T-helper 17 cell (primary cell): ENCODE data around the gene CKAP4. TPM values are rescaled to one million over a fixed set of nuclear protein-coding genes. Genes with fewer than 3 reads are reported as not detected.

Experiments used
- ATAC-seq: fragments of 150-1000 bp; cut with Tn5 transposase; 2 replicates; pipeline ENCODE4 v1.10.0; 2021; ENCODE audit warnings: mild to moderate bottlenecking, moderate library complexity
- DNase-seq, 3 donors: peaks; one replicate each; pipeline versions ENCODE4 v3.0.0 to v3.0.0-alpha.2; 2020 to 2021
- H3K9me3 ChIP-seq: one replicate; pipeline ENCODE4 v1.7.0; 2013; ENCODE audit warnings: low read length, mild to moderate bottlenecking; ENCODE audit not compliant: control insufficient read depth, poor library complexity, severe bottlenecking
- H3K27ac Mint-ChIP-seq: one replicate; pipeline ENCODE4 v1.8.0; 2022; ENCODE audit warnings: mild to moderate bottlenecking, moderate library complexity, mixed read lengths
- H3K27me3 Mint-ChIP-seq: one replicate; pipeline ENCODE4 v1.8.0; 2022; ENCODE audit warnings: mixed read lengths
- H3K36me3 Mint-ChIP-seq: one replicate; pipeline ENCODE4 v1.8.0; 2022; ENCODE audit warnings: low read depth, mixed read lengths
- H3K4me1 Mint-ChIP-seq: one replicate; pipeline ENCODE4 v1.8.0; 2022; ENCODE audit warnings: mild to moderate bottlenecking, mixed read lengths
- H3K4me3 Mint-ChIP-seq: one replicate; pipeline ENCODE4 v1.8.0; 2022; ENCODE audit warnings: mild to moderate bottlenecking, moderate library complexity, mixed read lengths
- total RNA-seq, 4 donors: library from RNA in 2 of 4; stranded (reverse) in 2 of 4; gene quantifications; one replicate each; pipeline ENCODE4 v1.2.3 and lab custom pipeline; 2022 to 2026

CKAP4 gene
- total RNA-seq, 2 donors from 2014 or later: 12.4 to 14.4 TPM

DNA sequence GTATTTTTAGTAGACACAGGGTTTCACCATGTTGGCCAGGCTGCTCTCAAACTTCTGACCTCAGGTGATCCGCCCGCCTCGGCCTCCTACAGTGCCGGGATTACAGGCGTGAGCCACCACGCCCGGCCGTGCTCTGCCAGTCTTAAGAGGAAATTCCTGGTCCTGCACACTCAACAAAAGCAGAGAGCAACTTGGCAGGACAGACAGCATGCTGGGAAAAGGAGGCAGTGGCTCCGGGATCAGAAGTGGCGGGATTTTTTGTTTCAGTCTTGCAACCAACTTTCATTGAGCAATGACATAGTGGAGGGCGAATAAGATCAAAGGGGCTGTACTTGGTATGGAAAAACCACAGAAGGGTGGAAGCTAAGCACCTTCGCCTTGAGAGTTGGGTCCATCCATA is 2.1 kb downstream of the CKAP4 start:
- Mint-ChIP-seq H3K4me1 (peaks cover 22% of the 10 kb centered on the region), H3K36me3 (no peaks in the 10 kb centered on the region), H3K27me3 (no peaks in the 10 kb centered on the region), H3K27ac (no peak overlapping the region), H3K4me3 (peak overlapping the region; percentile 76)
- ATAC-seq (no peak), DNase-seq (no peak)
- no peaks in the 10 kb centered on the region for H3K9me3 ChIP-seq

DNA sequence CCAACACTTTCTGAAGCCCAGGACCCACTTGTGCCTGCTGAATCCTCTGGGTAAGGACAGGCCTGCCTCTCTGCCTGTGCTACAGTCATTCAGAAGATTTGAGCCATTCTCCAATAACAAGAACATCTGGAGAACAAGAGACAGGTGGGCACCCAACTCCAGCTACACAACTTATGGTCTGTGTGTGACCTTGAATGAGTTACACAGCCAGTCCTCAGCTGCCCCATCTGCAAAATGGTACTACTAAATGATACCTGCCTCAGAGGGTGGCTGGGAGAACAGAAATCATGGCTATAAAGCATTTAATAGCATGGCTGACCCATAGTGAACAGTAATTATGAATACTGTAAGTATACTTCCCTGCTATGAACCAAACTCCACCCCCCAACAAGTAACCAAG is 4.2 kb downstream of the CKAP4 start:
- H3K27ac Mint-ChIP-seq: no peak overlapping the region

DNA sequence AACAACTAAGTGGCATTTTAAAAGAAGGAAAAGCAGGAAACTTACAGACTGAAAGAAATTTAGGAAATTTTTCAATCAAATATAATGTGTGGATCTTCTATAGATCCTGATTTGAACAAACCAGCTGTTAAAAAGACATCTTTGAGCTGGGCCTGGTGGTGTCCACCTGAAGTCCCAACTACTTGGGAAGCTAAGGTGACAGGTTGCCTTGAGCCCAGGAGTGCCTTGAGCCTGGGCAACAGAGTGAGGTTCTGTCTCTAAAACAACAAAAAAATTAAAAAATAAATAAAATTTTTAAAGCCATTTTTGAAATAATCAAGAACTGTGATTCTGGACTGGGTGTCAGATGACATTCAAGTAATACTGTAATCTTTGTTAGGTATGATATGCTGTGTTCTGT is 7.0 kb downstream of the CKAP4 start:
- ATAC-seq: no peak
- peaks cover 10% of the 10 kb centered on the region for H3K4me1 Mint-ChIP-seq
- no peaks in the 10 kb centered on the region for H3K9me3 ChIP-seq
- no peak overlapping the region for H3K27ac Mint-ChIP-seq
- no peaks in the 10 kb centered on the region for H3K36me3 Mint-ChIP-seq
- H3K4me3 Mint-ChIP-seq: no peak overlapping the region
- DNase-seq: no peak
- no peaks in the 10 kb centered on the region for H3K27me3 Mint-ChIP-seq

More for the DNA sequence above, 4.2 kb downstream of the CKAP4 start:
- H3K4me1 Mint-ChIP-seq: peaks cover 10% of the 10 kb centered on the region
- H3K36me3 Mint-ChIP-seq: no peaks in the 10 kb centered on the region
- DNase-seq (no peak), ATAC-seq (no peak)
- H3K4me3 Mint-ChIP-seq: no peak overlapping the region
- H3K9me3 ChIP-seq: no peaks in the 10 kb centered on the region
- no peaks in the 10 kb centered on the region for H3K27me3 Mint-ChIP-seq

DNA sequence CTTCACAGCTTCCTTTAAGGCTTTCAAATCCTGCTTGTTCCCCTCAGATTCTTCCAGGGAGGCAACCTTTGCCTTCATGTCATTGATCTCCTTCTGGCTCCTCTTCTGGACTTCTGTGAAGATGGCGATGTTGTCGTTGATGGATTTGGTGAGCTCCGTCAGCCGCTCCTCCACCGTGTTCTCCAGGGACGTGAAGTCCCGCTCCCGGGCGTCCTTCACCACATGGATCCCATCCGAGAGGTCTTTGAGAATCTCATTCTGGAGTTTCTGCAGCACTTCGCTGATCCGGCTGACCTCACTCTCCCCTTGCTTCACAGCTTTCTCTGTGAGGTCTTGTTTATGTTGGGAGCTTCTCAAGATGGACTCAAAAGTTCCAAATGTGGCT is 7.9 kb downstream of the CKAP4 start:
- H3K9me3 ChIP-seq: no peaks in the 10 kb centered on the region
- DNase-seq: no peak
- Mint-ChIP-seq H3K4me3 (no peak overlapping the region), H3K36me3 (no peaks in the 10 kb centered on the region), H3K27ac (no peak overlapping the region), H3K27me3 (no peaks in the 10 kb centered on the region), H3K4me1 (peaks cover 9% of the 10 kb centered on the region)
- no peak for ATAC-seq

DNA sequence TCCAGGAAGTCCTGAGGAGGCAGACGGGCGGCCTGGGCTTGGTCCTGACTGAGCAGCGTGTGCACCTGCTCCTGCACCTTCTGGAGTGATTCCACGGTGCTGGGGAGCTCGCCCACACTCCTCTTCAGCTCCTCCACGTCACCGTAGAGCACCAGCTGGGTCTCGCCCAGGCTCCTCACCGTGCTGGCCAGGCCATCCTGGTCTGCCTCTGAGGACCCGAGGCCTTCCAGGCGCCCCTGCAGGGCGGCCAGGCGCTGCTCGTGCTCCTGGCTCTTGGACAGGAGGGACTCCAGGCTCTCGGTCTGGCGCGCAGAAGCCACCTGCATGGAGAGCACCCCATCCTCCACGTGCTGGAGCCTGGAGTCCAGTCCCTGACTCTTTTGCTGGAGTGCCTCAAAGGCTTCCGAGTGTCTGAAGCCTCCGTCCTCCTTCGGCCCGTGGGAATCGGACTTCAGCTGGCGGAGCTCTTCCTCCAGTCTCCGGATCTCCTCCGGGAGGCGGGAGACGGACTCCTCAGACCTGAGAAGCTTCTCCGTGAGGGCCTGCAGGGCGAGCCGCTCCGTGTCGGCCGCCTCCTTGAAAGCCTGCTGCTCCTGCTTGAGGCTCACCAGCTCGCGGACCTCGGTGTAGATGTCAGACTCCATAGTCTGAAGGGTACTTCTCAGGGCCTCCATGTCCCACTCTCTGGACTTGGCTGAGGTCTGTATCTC is 8.4 kb downstream of the CKAP4 start:
- DNase-seq (no peak), ATAC-seq (no peak)
- Mint-ChIP-seq H3K27ac (no peak overlapping the region), H3K4me1 (peaks cover 8% of the 10 kb centered on the region), H3K27me3 (no peaks in the 10 kb centered on the region), H3K36me3 (no peaks in the 10 kb centered on the region), H3K4me3 (no peak overlapping the region)
- no peaks in the 10 kb centered on the region for H3K9me3 ChIP-seq

DNA sequence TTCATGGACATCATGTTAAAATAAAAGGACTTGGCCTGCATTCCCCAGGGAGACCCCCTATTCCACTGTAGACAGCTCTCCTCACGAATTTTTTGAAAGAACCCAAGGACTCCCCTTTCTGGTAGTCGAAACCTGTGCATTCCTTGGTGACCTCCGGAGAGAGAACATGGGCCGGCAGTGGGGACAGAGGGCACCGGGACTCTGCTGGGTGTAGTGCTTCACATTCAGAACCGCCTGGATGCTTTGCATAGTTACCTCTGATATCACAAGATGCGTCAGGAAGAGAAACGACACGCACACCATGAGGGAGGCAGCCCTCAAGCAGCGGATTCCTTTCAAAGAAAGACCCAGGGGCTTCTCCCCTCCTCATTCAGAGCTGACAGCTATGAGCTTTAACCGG is 9.7 kb downstream of the CKAP4 start:
- H3K9me3 ChIP-seq: no peaks in the 10 kb centered on the region
- H3K36me3 Mint-ChIP-seq: no peaks in the 10 kb centered on the region
- H3K4me1 Mint-ChIP-seq: peaks cover 7% of the 10 kb centered on the region
- DNase-seq (no peak), ATAC-seq (no peak)
- peak overlapping the region; percentile 49 for H3K27ac Mint-ChIP-seq
- H3K27me3 Mint-ChIP-seq: no peaks in the 10 kb centered on the region
- H3K4me3 Mint-ChIP-seq: no peak overlapping the region

DNA sequence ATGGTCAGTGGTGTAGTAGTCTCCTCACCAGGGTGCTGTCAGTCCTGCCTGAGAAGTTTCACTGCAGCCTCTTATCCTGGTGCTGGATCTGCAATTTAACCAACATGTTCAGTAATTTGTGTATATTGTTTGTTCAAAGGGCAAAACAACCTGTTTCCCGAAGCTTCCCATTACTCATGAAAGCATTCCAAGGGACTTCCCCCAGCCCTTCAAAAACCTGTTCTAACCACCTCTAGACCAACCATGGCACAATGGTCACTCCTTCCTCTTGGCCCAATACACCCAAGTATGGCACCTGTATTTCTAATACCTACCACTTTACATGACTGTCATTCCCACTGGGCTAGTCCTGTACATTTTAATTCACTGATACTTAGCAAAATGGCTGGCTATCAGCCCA is 12.1 kb downstream of the CKAP4 start:
- ATAC-seq (no peak), DNase-seq (no peak)
- Mint-ChIP-seq H3K36me3 (no peaks in the 10 kb centered on the region), H3K4me1 (peaks cover 8% of the 10 kb centered on the region), H3K27ac (no peak overlapping the region), H3K27me3 (peaks cover 6% of the 10 kb centered on the region), H3K4me3 (peak overlapping the region; percentile 3)
- H3K9me3 ChIP-seq: no peaks in the 10 kb centered on the region

DNA sequence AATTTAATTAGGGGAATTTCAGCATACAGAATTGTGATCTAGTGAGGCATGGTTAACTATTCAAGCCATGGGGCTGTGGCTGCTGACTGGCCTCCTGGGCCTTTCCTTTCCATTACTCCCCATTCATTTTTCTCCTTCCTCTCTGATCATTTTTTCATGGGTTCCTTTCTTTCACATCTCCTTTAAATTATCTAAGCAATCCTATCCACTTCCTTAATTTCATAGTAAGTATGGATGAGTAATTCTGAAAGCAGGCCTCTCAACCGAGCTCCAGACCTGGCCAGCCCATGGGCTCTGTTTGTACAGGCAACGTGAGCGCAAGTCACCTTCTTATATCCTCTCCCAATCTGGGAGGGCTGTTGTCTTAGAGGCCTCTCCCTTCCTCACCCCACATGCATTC is 13.4 kb downstream of the CKAP4 start:
- Mint-ChIP-seq H3K4me1 (peaks cover 8% of the 10 kb centered on the region), H3K27ac (no peak overlapping the region), H3K36me3 (no peaks in the 10 kb centered on the region), H3K4me3 (no peak overlapping the region), H3K27me3 (peaks cover 7% of the 10 kb centered on the region)
- ATAC-seq (no peak), DNase-seq (no peak)
- no peaks in the 10 kb centered on the region for H3K9me3 ChIP-seq

DNA sequence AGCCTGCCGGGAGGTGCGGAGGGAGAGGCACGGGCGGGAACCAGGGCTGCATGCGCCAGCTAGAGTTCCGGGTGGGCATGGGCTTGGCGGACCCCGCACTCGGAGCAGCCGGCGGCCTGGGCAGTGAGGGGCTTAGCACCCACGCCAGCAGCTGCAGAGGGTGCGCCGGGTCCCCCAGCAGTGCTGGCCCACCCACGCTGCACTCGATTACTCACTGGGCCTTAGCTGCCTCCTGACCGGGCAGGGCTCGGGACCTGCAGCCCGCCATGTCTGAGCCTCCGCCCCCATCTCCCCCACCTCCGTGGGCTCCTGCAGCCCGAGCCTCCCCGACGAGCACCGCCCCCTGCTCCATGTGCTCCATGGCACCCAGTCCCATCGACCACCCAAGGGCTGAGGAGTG is 14.8 kb downstream of the CKAP4 start:
- Mint-ChIP-seq H3K36me3 (no peaks in the 10 kb centered on the region), H3K27ac (no peak overlapping the region), H3K4me1 (peaks cover 8% of the 10 kb centered on the region), H3K27me3 (peaks cover 7% of the 10 kb centered on the region), H3K4me3 (no peak overlapping the region)
- ATAC-seq (no peak), DNase-seq (no peak)
- H3K9me3 ChIP-seq: no peaks in the 10 kb centered on the region

DNA sequence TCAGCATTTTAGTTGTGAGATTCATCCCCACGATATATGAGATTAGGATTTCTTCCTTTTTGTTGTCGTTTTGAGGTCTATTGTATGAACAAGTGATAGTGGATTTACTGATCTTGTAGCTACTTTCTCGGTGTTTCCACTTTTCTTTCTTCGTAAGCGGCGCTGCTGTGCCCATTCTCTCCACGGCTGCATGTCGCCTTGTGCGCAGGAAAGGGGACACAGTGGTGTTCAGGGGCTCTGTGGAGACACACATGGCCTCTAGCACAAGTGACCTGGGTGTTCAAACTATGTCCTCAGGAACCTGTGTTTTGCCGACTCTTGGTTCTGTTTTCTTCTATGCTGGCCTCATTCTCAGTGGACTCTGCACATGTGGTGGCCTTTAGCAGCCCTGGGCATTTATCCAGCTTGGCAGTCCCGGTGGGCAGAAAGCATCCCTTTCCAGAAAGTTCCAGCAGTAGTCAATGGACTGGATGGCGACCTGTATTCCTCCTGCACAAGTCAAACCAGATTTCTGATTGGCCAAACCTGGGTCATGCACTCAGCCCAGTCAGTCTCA is 18.7 kb downstream of the CKAP4 start:
- no peaks in the 10 kb centered on the region for H3K9me3 ChIP-seq
- no peak for DNase-seq
- H3K4me1 Mint-ChIP-seq: peaks cover 17% of the 10 kb centered on the region
- H3K4me3 Mint-ChIP-seq: no peak overlapping the region
- ATAC-seq: no peak
- no peak overlapping the region for H3K27ac Mint-ChIP-seq
- H3K36me3 Mint-ChIP-seq: no peaks in the 10 kb centered on the region
- H3K27me3 Mint-ChIP-seq: peaks cover 7% of the 10 kb centered on the region

DNA sequence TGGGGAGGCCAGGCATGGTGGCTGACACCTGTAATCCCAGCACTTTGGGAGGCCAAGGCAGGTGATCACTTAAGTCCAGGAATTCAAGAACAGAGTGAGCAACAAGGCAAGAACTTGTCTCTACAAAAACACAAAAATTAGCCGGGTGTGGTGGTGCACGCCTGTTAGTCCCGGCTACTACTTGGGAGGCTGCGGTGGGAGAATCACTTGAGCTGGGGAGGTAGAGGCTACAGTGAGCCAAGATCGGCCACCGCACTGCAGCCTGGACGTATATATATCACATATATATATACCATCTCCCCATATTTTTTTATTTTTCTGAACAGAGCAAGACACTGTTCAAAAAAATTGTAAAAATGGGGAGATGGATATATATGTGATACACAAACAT is 19.5 kb downstream of the CKAP4 start:
- Mint-ChIP-seq H3K4me3 (no peak overlapping the region), H3K27me3 (peaks cover 7% of the 10 kb centered on the region), H3K36me3 (no peaks in the 10 kb centered on the region), H3K4me1 (peaks cover 19% of the 10 kb centered on the region), H3K27ac (peak overlapping the region; percentile 98)
- no peak for DNase-seq
- no peaks in the 10 kb centered on the region for H3K9me3 ChIP-seq
- ATAC-seq: no peak

DNA sequence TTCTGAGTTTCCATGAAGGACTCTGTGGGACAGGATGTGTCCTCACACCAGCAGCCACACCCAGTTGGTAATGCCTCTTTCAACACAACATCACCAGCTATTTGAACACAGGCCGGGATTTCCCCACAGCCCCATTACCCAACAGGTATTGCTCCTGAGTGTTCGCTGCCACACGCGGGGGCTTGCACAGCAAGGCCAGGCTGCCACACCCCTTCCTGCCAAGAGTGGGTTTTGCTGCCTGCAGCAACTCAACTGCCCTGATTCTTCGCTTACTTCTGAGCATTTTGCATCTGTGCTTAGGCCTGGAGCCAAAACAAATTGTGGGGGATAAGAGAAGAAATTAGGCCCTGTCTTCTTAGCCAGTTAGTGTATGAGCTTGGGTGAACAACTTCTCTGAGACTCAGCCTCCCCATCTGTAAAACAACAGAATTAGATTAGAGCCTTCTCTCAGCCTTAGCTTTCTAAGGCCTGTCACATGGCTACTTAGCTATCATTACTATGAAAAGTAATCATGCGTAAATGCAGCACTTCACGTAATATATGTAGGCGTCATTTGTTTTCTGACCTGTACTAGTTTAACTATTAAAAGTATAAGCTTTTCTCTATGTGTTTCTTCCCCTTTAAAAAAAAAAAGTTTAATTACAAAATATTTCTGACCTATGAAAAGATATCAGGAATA is 20.0 kb downstream of the CKAP4 start:
- H3K36me3 Mint-ChIP-seq: no peaks in the 10 kb centered on the region
- peaks cover 19% of the 10 kb centered on the region for H3K4me1 Mint-ChIP-seq
- DNase-seq (peak; percentile 31 to 64 (median 55)), ATAC-seq (peak; percentile 95)
- H3K27me3 Mint-ChIP-seq: peaks cover 7% of the 10 kb centered on the region
- peak overlapping the region; percentile 72 for H3K4me3 Mint-ChIP-seq
- H3K27ac Mint-ChIP-seq: peak overlapping the region; percentile 98
- H3K9me3 ChIP-seq: no peaks in the 10 kb centered on the region

DNA sequence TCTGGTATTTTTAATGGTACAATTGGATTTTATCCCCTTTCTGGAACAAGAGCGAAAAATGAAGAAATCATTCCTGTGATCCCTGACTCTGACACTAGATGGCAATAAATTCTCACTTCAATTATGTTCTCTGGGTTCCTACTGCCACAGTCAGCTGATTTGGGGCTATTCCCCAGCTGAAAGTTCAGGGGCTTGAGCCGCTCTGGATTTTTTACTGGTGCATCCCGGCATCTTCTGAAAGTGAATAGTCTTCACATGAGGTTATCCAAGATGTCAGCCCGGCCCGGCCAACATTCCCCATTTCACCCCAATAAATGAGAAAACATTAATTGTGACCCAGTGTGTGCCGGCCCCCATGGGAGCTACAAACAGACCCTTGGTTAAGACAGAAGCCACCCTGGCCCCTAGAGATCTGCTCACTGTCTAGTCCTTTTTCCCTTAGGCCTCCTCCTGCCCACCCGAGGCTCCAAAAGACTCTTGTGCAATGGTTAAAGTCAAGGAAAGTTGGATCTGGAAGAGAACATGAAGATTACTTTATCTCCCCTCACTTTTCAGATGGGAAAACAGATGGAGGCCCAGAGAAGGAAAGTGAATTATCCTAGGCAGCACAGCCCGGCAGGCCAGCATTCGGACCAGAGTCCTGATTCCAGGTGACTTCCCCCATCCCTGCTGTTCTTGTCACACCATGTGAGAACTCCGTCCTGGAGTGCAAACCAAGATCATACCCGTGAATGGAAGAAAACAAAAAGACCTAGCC is 20.8 kb downstream of the CKAP4 start:
- H3K27me3 Mint-ChIP-seq: peaks cover 9% of the 10 kb centered on the region
- H3K27ac Mint-ChIP-seq: peak overlapping the region; percentile 98

More for the DNA sequence above, 20.8 kb downstream of the CKAP4 start:
- no peaks in the 10 kb centered on the region for H3K9me3 ChIP-seq
- ATAC-seq (peak; percentile 47), DNase-seq (peak in 1 of 3 donors; percentile 18)
- H3K4me3 Mint-ChIP-seq: peak overlapping the region; percentile 72
- H3K36me3 Mint-ChIP-seq: peaks cover under 1% of the 10 kb centered on the region
- H3K4me1 Mint-ChIP-seq: peaks cover 19% of the 10 kb centered on the region
